PC-9 (cell line): ENCODE data around the gene CELA3B.

ENCODE experiments used
- CTCF ChIP-seq: fragments of 200-600 bp; sonication (generic); conservative IDR thresholded peaks from 2 replicates; pipeline ENCODE4 v1.6.1; 2017; ENCODE audit warnings: mixed run types, antibody characterized with exemption, mild to moderate bottlenecking, moderate library complexity
- EZH2 ChIP-seq: fragments of 200-600 bp; sonication (generic); IDR thresholded peaks from 2 replicates; pipeline ENCODE4 v1.8.0; 2017; ENCODE audit warnings: antibody characterized with exemption, low read depth

DNA sequence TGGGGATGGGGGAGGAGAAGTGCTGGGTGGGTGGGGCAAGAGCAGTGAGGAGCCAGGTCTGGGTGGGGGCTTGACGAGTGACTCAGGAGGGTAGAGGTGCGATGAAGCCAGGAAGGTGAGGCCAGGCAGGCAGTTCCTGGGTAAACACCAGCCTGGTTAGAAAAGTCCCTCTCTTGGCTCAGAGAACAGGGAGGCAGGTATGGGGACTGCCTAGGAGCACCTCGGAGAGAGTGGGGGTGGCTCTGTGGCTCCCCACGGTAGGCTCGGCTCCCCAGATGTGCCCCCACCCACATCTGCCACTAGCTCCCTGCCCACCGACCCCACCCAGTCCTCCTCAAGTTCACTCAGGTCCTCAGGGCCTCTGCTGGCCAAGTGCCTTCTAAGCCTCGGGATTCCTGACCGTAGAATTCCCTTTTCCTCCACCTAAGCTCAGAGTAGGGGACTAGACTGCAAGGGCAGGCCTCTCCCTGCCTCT, 40.9 kb upstream of the CELA3B start:
- TF ChIP-seq CTCF = no peak
- no peak for TF ChIP-seq EZH2
